Measurements from ENCODE around the gene LMF1. TPM values are rescaled to one million over a fixed set of nuclear protein-coding genes. Genes with fewer than 3 reads are reported as not detected.

Gene LMF1
- total and polyA plus RNA-seq, 2 of the 4 experiments (the other 2 are of a cell fraction), result 7.7 to 13.1 TPM

GRCh38 chr16:981695-982144 lies 10.9 kb upstream of the LMF1 start, which contains the start of gene SOX8:
SOX8 (plus strand) TSS chr16:981770; CDS start chr16:981923, 153 bp downstream.
- H2AK5ac ChIP-seq (ENCODE audit: low read depth, low read length), result no peak within 1 kb of the TSS
- 0% methylated on average over 52 of the region's 80 CpGs; no CpG with 5 or more reads in 1 of the 2 experiments for WGBS, 2 experiments (ENCODE audit: extremely low coverage in 2 of 2, insufficient read length in 1 of 2)
- no peak within 1 kb of the TSS for H3K4ac ChIP-seq (ENCODE audit: low read depth, low read length)
- no peak for DNase-seq
- no peak within 1 kb of the TSS for H2BK15ac ChIP-seq (ENCODE audit: low read depth, low read length)
- no peak within 1 kb of the TSS for H4K8ac ChIP-seq (ENCODE audit: low read depth in 2 of 2, low read length in 2 of 2)
- no peak within 1 kb of the TSS for H3K27ac ChIP-seq (ENCODE audit: insufficient read depth, low read length)
- no peak within 1 kb of the TSS for H4K91ac ChIP-seq (ENCODE audit: insufficient read depth, low read depth, low read length)
- intact Hi-C loops (cut with micrococcal nuclease) (loop anchor here (5.0 kb wide), 1 partner anchor 269 kb away; no protein-coding TSS in a partner anchor), in situ Hi-C loops (cut with MboI; ENCODE audit: low sequenced_read_pairs) (no loop called here), dilution Hi-C loops (cut with HindIII; ENCODE audit: low sequenced_read_pairs, unreplicated experiment) (no loop called here)
- H3K9me3 ChIP-seq (ENCODE audit: control insufficient read depth, insufficient read depth, low read length), result no peaks in the 10 kb centered on the region
- peaks cover 81% of the 10 kb centered on the region for H3K27me3 ChIP-seq (ENCODE audit: control insufficient read depth, insufficient read depth, low read length)
- ATAC-seq (ENCODE audit: low read depth), result peak; percentile 19; the same call in 1 of the 2 replicates
- H3K4me1 ChIP-seq (ENCODE audit: control insufficient read depth, insufficient read depth, low read length), result no peaks in the 10 kb centered on the region
- peak within 1 kb of the TSS; percentile 49; the same call in 1 of the 2 replicates for H3K9ac ChIP-seq (ENCODE audit: low read depth, low read length)
- H3K14ac ChIP-seq (replicated peaks; ENCODE audit: low read depth, low read length), result no peak within 1 kb of the TSS
- H3K4me2 ChIP-seq (ENCODE audit: low read depth, low read length), result peak within 1 kb of the TSS; percentile 65
- H3K56ac ChIP-seq (ENCODE audit: extremely low read depth, insufficient read depth, low read length), result no peak within 1 kb of the TSS
- no peak for TF ChIP-seq FOS (IDR thresholded peaks at IDR 0.05; ENCODE audit: low read depth, low read length)
- BruUV-seq (replicated peaks), result no TSS peak
- H2BK5ac ChIP-seq (ENCODE audit: low read depth, low read length, poor library complexity, severe bottlenecking), result no peak within 1 kb of the TSS
- ChIA-PET CTCF (no interaction called here), POLR2A (ENCODE audit: unreplicated experiment) (interaction anchor here (0.6 kb wide), 3 partner anchors 18 to 222 kb away, joined by 5 to 10 read pairs (median 6); no protein-coding TSS in a partner anchor)
- H2BK20ac ChIP-seq (ENCODE audit: low read depth, low read length), result no peak within 1 kb of the TSS
- H3K4me3 ChIP-seq (ENCODE audit: insufficient read depth, low read depth, low read length), result peak within 1 kb of the TSS; percentile 49
- H4K20me1 ChIP-seq (ENCODE audit: insufficient read depth, low read length), result no peaks in the 10 kb centered on the region; the same call in 1 of the 2 replicates
- no peak within 1 kb of the TSS for H4K5ac ChIP-seq (ENCODE audit: low read depth, low read length)
- no peaks in the 10 kb centered on the region for H3K79me1 ChIP-seq (ENCODE audit: low read depth in 1 of 2, low read length in 2 of 2)
- H3K23ac ChIP-seq (ENCODE audit: low read depth, low read length), result no peak within 1 kb of the TSS
- no peaks in the 10 kb centered on the region for H3K36me3 ChIP-seq (ENCODE audit: control insufficient read depth, insufficient read depth, low read length)
- no peak within 1 kb of the TSS for H3K18ac ChIP-seq (ENCODE audit: low read depth, low read length)
- H2AK9ac ChIP-seq (replicated peaks; ENCODE audit: low read depth, low read length, poor library complexity), result peak within 1 kb of the TSS; percentile 28
- peak within 1 kb of the TSS; percentile 86 for H2AFZ ChIP-seq (replicated peaks; ENCODE audit: low read length, poor library complexity)
- H2BK120ac ChIP-seq (ENCODE audit: low read depth, low read length), result no peak within 1 kb of the TSS
- H3K9me1 ChIP-seq (ENCODE audit: insufficient read depth, low read length), result no peaks in the 10 kb centered on the region; the same call in 1 of the 2 replicates
